Suprapubic skin (tissue), 3 donors: ENCODE data around the gene RFPL3.

Source experiments
- POLR2AphosphoS5 ChIP-seq, 3 donors: sonication (generic); formaldehyde crosslinking; IDR thresholded peaks; one replicate each; pipeline ENCODE4 v1.6.1; 2017; ENCODE audit warnings: antibody characterized with exemption in 3 of 3
- TF ChIP-seq, protein P1 (sequence below), 2 donors: fragments of 200-600 bp in 1 of 2; fragments of 450-650 bp in 1 of 2; sonication (generic) in 1 of 2; IDR thresholded peaks; one replicate each; pipeline ENCODE4 v1.5.1; 2016 to 2019; ENCODE audit warnings: antibody characterized with exemption in 2 of 2, mild to moderate bottlenecking in 1 of 2, moderate library complexity in 1 of 2

GRCh38 chr22:32334660-32335365, 22.9 kb upstream of the RFPL3 start:
- TF ChIP-seq POLR2AphosphoS5 (IDR thresholded peaks at IDR 0.05) = no peak
- TF ChIP-seq, protein P1, sequence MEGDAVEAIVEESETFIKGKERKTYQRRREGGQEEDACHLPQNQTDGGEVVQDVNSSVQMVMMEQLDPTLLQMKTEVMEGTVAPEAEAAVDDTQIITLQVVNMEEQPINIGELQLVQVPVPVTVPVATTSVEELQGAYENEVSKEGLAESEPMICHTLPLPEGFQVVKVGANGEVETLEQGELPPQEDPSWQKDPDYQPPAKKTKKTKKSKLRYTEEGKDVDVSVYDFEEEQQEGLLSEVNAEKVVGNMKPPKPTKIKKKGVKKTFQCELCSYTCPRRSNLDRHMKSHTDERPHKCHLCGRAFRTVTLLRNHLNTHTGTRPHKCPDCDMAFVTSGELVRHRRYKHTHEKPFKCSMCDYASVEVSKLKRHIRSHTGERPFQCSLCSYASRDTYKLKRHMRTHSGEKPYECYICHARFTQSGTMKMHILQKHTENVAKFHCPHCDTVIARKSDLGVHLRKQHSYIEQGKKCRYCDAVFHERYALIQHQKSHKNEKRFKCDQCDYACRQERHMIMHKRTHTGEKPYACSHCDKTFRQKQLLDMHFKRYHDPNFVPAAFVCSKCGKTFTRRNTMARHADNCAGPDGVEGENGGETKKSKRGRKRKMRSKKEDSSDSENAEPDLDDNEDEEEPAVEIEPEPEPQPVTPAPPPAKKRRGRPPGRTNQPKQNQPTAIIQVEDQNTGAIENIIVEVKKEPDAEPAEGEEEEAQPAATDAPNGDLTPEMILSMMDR (IDR thresholded peaks at IDR 0.05) = no peak
